Measurements from ENCODE around the gene SLC4A1.

The SLC4A1 gene

GRCh38 chr17:44211281-44212265 is 56.4 kb downstream of the SLC4A1 start:
- peaks cover 12% of the 10 kb centered on the region for H3K4me1 ChIP-seq (ENCODE audit: control insufficient read depth, insufficient read depth, low read length)
- no peak overlapping the region for H3K9ac ChIP-seq (ENCODE audit: low read length)
- H3K27ac ChIP-seq (ENCODE audit: low read depth, low read length): no peak overlapping the region
- no peaks in the 10 kb centered on the region for H3K27me3 ChIP-seq (ENCODE audit: control insufficient read depth, insufficient read depth, low read length)
- no peak overlapping the region for H3K4me3 ChIP-seq (ENCODE audit: low read depth, low read length)
- H3K36me3 ChIP-seq (ENCODE audit: control insufficient read depth, insufficient read depth, low read length): peaks cover 90% of the 10 kb centered on the region
- H3K9me3 ChIP-seq (ENCODE audit: control insufficient read depth, insufficient read depth, low read depth, low read length): no peaks in the 10 kb centered on the region

- H3K9ac ChIP-seq (ENCODE audit: low read length): peak overlapping the region; percentile 62
- peaks cover 80% of the 10 kb centered on the region for H3K36me3 ChIP-seq (ENCODE audit: control insufficient read depth, insufficient read depth, low read length)
- H3K27ac ChIP-seq (ENCODE audit: low read depth, low read length): 0 out of 2 replicates have a peak overlapping the region, but pooled peaks have one; percentile 28
- H3K4me3 ChIP-seq (ENCODE audit: low read depth, low read length): no peak overlapping the region
- H3K4me1 ChIP-seq (ENCODE audit: control insufficient read depth, insufficient read depth, low read length): peaks cover 12% of the 10 kb centered on the region
- no peaks in the 10 kb centered on the region for H3K27me3 ChIP-seq (ENCODE audit: control insufficient read depth, insufficient read depth, low read length)
- no peaks in the 10 kb centered on the region for H3K9me3 ChIP-seq (ENCODE audit: control insufficient read depth, insufficient read depth, low read depth, low read length)
Observed at GRCh38 chr17:44210342-44211192, 57.4 kb downstream of the SLC4A1 start.

- Histone ChIP-seq H3K27me3 (ENCODE audit: control insufficient read depth, insufficient read depth, low read length) (no peaks in the 10 kb centered on the region), H3K36me3 (ENCODE audit: control insufficient read depth, insufficient read depth, low read length) (peaks cover 73% of the 10 kb centered on the region), H3K9ac (ENCODE audit: low read length) (no peak overlapping the region), H3K9me3 (ENCODE audit: control insufficient read depth, insufficient read depth, low read depth, low read length) (no peaks in the 10 kb centered on the region), H3K4me3 (ENCODE audit: low read depth, low read length) (no peak overlapping the region), H3K4me1 (ENCODE audit: control insufficient read depth, insufficient read depth, low read length) (peaks cover 12% of the 10 kb centered on the region), H3K27ac (ENCODE audit: low read depth, low read length) (no peak overlapping the region)
Observed at GRCh38 chr17:44209786-44210341, 58.1 kb downstream of the SLC4A1 start.

- Histone ChIP-seq H3K36me3 (ENCODE audit: control insufficient read depth, insufficient read depth, low read length) (peaks cover 53% of the 10 kb centered on the region), H3K4me1 (ENCODE audit: control insufficient read depth, insufficient read depth, low read length) (peaks cover 19% of the 10 kb centered on the region), H3K27ac (ENCODE audit: low read depth, low read length) (no peak overlapping the region), H3K4me3 (ENCODE audit: low read depth, low read length) (no peak overlapping the region), H3K27me3 (ENCODE audit: control insufficient read depth, insufficient read depth, low read length) (no peaks in the 10 kb centered on the region), H3K9ac (ENCODE audit: low read length) (no peak overlapping the region), H3K9me3 (ENCODE audit: control insufficient read depth, insufficient read depth, low read depth, low read length) (no peaks in the 10 kb centered on the region)
Observed at GRCh38 chr17:44207743-44208142, 60.2 kb downstream of the SLC4A1 start.

GRCh38 chr17:44207319-44207718 is 60.6 kb downstream of the SLC4A1 start:
- no peak overlapping the region for H3K4me3 ChIP-seq (ENCODE audit: low read depth, low read length)
- H3K9me3 ChIP-seq (ENCODE audit: control insufficient read depth, insufficient read depth, low read depth, low read length): no peaks in the 10 kb centered on the region
- H3K27ac ChIP-seq (ENCODE audit: low read depth, low read length): no peak overlapping the region
- peaks cover 49% of the 10 kb centered on the region for H3K36me3 ChIP-seq (ENCODE audit: control insufficient read depth, insufficient read depth, low read length)
- H3K4me1 ChIP-seq (ENCODE audit: control insufficient read depth, insufficient read depth, low read length): peaks cover 19% of the 10 kb centered on the region
- H3K9ac ChIP-seq (ENCODE audit: low read length): no peak overlapping the region
- H3K27me3 ChIP-seq (ENCODE audit: control insufficient read depth, insufficient read depth, low read length): no peaks in the 10 kb centered on the region

- H3K27me3 ChIP-seq (ENCODE audit: control insufficient read depth, insufficient read depth, low read length): no peaks in the 10 kb centered on the region
- no peak overlapping the region for H3K27ac ChIP-seq (ENCODE audit: low read depth, low read length)
- H3K9ac ChIP-seq (ENCODE audit: low read length): no peak overlapping the region
- H3K9me3 ChIP-seq (ENCODE audit: control insufficient read depth, insufficient read depth, low read depth, low read length): no peaks in the 10 kb centered on the region
- H3K4me1 ChIP-seq (ENCODE audit: control insufficient read depth, insufficient read depth, low read length): peaks cover 19% of the 10 kb centered on the region
- H3K4me3 ChIP-seq (ENCODE audit: low read depth, low read length): no peak overlapping the region
- peaks cover 46% of the 10 kb centered on the region for H3K36me3 ChIP-seq (ENCODE audit: control insufficient read depth, insufficient read depth, low read length)
Observed at GRCh38 chr17:44206825-44207155, 61.1 kb downstream of the SLC4A1 start.

- Histone ChIP-seq H3K9me3 (ENCODE audit: control insufficient read depth, insufficient read depth, low read depth, low read length) (no peaks in the 10 kb centered on the region), H3K9ac (ENCODE audit: low read length) (no peak overlapping the region), H3K27me3 (ENCODE audit: control insufficient read depth, insufficient read depth, low read length) (no peaks in the 10 kb centered on the region)
Observed at GRCh38 chr17:44205962-44206824, 61.7 kb downstream of the SLC4A1 start.

GRCh38 chr17:44204441-44204882 is 63.5 kb downstream of the SLC4A1 start:
- Histone ChIP-seq H3K4me1 (ENCODE audit: control insufficient read depth, insufficient read depth, low read length) (peaks cover 11% of the 10 kb centered on the region), H3K27ac (ENCODE audit: low read depth, low read length) (no peak overlapping the region), H3K27me3 (ENCODE audit: control insufficient read depth, insufficient read depth, low read length) (no peaks in the 10 kb centered on the region), H3K9ac (ENCODE audit: low read length) (no peak overlapping the region), H3K36me3 (ENCODE audit: control insufficient read depth, insufficient read depth, low read length) (peaks cover 28% of the 10 kb centered on the region), H3K4me3 (ENCODE audit: low read depth, low read length) (no peak overlapping the region), H3K9me3 (ENCODE audit: control insufficient read depth, insufficient read depth, low read depth, low read length) (no peaks in the 10 kb centered on the region)

More at GRCh38 chr17:44205962-44206824, 61.7 kb downstream of the SLC4A1 start:
- Histone ChIP-seq H3K4me3 (ENCODE audit: low read depth, low read length) (no peak overlapping the region), H3K36me3 (ENCODE audit: control insufficient read depth, insufficient read depth, low read length) (peaks cover 40% of the 10 kb centered on the region), H3K27ac (ENCODE audit: low read depth, low read length) (no peak overlapping the region), H3K4me1 (ENCODE audit: control insufficient read depth, insufficient read depth, low read length) (peaks cover 14% of the 10 kb centered on the region)

GRCh38 chr17:44203731-44204440 is 64.0 kb downstream of the SLC4A1 start:
- Histone ChIP-seq H3K4me3 (ENCODE audit: low read depth, low read length) (no peak overlapping the region), H3K4me1 (ENCODE audit: control insufficient read depth, insufficient read depth, low read length) (peaks cover 11% of the 10 kb centered on the region)

GRCh38 chr17:44202756-44203155 is 65.2 kb downstream of the SLC4A1 start:
- Histone ChIP-seq H3K36me3 (ENCODE audit: control insufficient read depth, insufficient read depth, low read length) (peaks cover 12% of the 10 kb centered on the region), H3K27ac (ENCODE audit: low read depth, low read length) (no peak overlapping the region), H3K9ac (ENCODE audit: low read length) (no peak overlapping the region), H3K27me3 (ENCODE audit: control insufficient read depth, insufficient read depth, low read length) (no peaks in the 10 kb centered on the region), H3K4me3 (ENCODE audit: low read depth, low read length) (no peak overlapping the region), H3K9me3 (ENCODE audit: control insufficient read depth, insufficient read depth, low read depth, low read length) (no peaks in the 10 kb centered on the region), H3K4me1 (ENCODE audit: control insufficient read depth, insufficient read depth, low read length) (peaks cover 19% of the 10 kb centered on the region)

More at GRCh38 chr17:44203731-44204440, 64.0 kb downstream of the SLC4A1 start:
- no peak overlapping the region for H3K9ac ChIP-seq (ENCODE audit: low read length)
- H3K36me3 ChIP-seq (ENCODE audit: control insufficient read depth, insufficient read depth, low read length): peaks cover 22% of the 10 kb centered on the region
- H3K27ac ChIP-seq (ENCODE audit: low read depth, low read length): no peak overlapping the region
- H3K27me3 ChIP-seq (ENCODE audit: control insufficient read depth, insufficient read depth, low read length): no peaks in the 10 kb centered on the region
- H3K9me3 ChIP-seq (ENCODE audit: control insufficient read depth, insufficient read depth, low read depth, low read length): no peaks in the 10 kb centered on the region
